Measurements from ENCODE around the gene P2RY6. TPM values are rescaled to one million over a fixed set of nuclear protein-coding genes. Genes with fewer than 3 reads are reported as not detected.

P2RY6 gene
- total and polyA plus RNA-seq, 2 donors from 2014 or later: 6.7 to 17.9 TPM

- H3K4me1 ChIP-seq (ENCODE audit: control insufficient read depth in 2 of 3, insufficient read depth in 2 of 3, low read depth in 1 of 3, low read length in 3 of 3): peaks cover 4 to 16% (median 10%) of the 10 kb centered on the region in 3 donors
- no peak for FAIRE-seq
- peak overlapping the region in 1 of 3 donors; percentile 28 for H3K9ac ChIP-seq (ENCODE audit: low read length in 3 of 3)
- H3K27ac ChIP-seq (ENCODE audit: low read depth in 2 of 2, low read length in 2 of 2): peak overlapping the region in 1 of 2 donors; percentile 38
- intact Hi-C loops (cut with DNase I): no loop called here
- no peaks in the 10 kb centered on the region for H3K9me3 ChIP-seq (ENCODE audit: control insufficient read depth in 2 of 3, insufficient read depth in 1 of 3, low read length in 3 of 3)
- no peaks in the 10 kb centered on the region for H3K36me3 ChIP-seq (ENCODE audit: control insufficient read depth in 2 of 3, insufficient read depth in 3 of 3, low read length in 3 of 3)
- H3K4me3 ChIP-seq (ENCODE audit: low read length in 3 of 3): no peak overlapping the region
- TF ChIP-seq CTCF (IDR thresholded peaks at IDR 0.05; ENCODE audit: borderline replicate concordance, extremely low read depth, insufficient read depth): no peak
- peak in 1 of 5 donors; percentile 9 for DNase-seq
- no peaks in the 10 kb centered on the region for H3K27me3 ChIP-seq (ENCODE audit: control insufficient read depth, insufficient read depth, low read length)
These were observed 16.2 kb downstream of the P2RY6 start for GRCh38 chr11:73288192-73288872.

- peak overlapping the region; percentile 38 to 75 for H3K27ac ChIP-seq (ENCODE audit: low read depth in 2 of 2, low read length in 2 of 2)
- H3K36me3 ChIP-seq (ENCODE audit: control insufficient read depth in 2 of 3, insufficient read depth in 3 of 3, low read length in 3 of 3): no peaks in the 10 kb centered on the region
- FAIRE-seq: no peak
- no peaks in the 10 kb centered on the region for H3K9me3 ChIP-seq (ENCODE audit: control insufficient read depth in 2 of 3, insufficient read depth in 1 of 3, low read length in 3 of 3)
- H3K27me3 ChIP-seq (ENCODE audit: control insufficient read depth, insufficient read depth, low read length): no peaks in the 10 kb centered on the region
- H3K4me1 ChIP-seq (ENCODE audit: control insufficient read depth in 2 of 3, insufficient read depth in 2 of 3, low read depth in 1 of 3, low read length in 3 of 3): peaks cover 4 to 16% (median 10%) of the 10 kb centered on the region in 3 donors
- TF ChIP-seq CTCF (IDR thresholded peaks at IDR 0.05; ENCODE audit: borderline replicate concordance, extremely low read depth, insufficient read depth): peak; percentile 93
- DNase-seq: peak; percentile 77 to 92 (median 83)
- intact Hi-C loops (cut with DNase I): no loop called here
- peak overlapping the region in 2 of 3 donors; percentile 57 to 67 for H3K9ac ChIP-seq (ENCODE audit: low read length in 3 of 3)
- peak overlapping the region; percentile 41 to 50 (median 47) for H3K4me3 ChIP-seq (ENCODE audit: low read length in 3 of 3)
These were observed 17.0 kb downstream of the P2RY6 start for GRCh38 chr11:73288873-73289707.

GRCh38 chr11:73290536-73290935, 18.4 kb downstream of the P2RY6 start:
- intact Hi-C loops (cut with DNase I): loop anchor here (10.0 kb wide), 1 partner anchor 104 kb away; no protein-coding TSS in a partner anchor

More at GRCh38 chr11:73290536-73290935, 18.4 kb downstream of the P2RY6 start:
- Histone ChIP-seq H3K4me1 (ENCODE audit: control insufficient read depth in 2 of 3, insufficient read depth in 2 of 3, low read depth in 1 of 3, low read length in 3 of 3) (peaks cover 4 to 16% (median 10%) of the 10 kb centered on the region in 3 donors), H3K27me3 (ENCODE audit: control insufficient read depth, insufficient read depth, low read length) (no peaks in the 10 kb centered on the region), H3K9ac (ENCODE audit: low read length in 3 of 3) (no peak overlapping the region), H3K9me3 (ENCODE audit: control insufficient read depth in 2 of 3, insufficient read depth in 1 of 3, low read length in 3 of 3) (no peaks in the 10 kb centered on the region), H3K36me3 (ENCODE audit: control insufficient read depth in 2 of 3, insufficient read depth in 3 of 3, low read length in 3 of 3) (no peaks in the 10 kb centered on the region), H3K27ac (ENCODE audit: low read depth in 2 of 2, low read length in 2 of 2) (no peak overlapping the region), H3K4me3 (ENCODE audit: low read length in 3 of 3) (no peak overlapping the region)
- TF ChIP-seq CTCF (IDR thresholded peaks at IDR 0.05; ENCODE audit: borderline replicate concordance, extremely low read depth, insufficient read depth): no peak
- DNase-seq (peak in 2 of 5 donors; percentile 30 to 60), FAIRE-seq (no peak)

All from kidney (tissue), 14 donors.